HG02870 (cell line): Measurements from ENCODE around the gene C6orf89.

ENCODE experiments used
- ATAC-seq: cut with Tn5 transposase; IDR thresholded peaks from one replicate; pipeline ENCODE4 v1.9.1; 2021; ENCODE audit warnings: mild to moderate bottlenecking, moderate library complexity; ENCODE audit not compliant: unreplicated experiment

C6orf89 gene

DNA sequence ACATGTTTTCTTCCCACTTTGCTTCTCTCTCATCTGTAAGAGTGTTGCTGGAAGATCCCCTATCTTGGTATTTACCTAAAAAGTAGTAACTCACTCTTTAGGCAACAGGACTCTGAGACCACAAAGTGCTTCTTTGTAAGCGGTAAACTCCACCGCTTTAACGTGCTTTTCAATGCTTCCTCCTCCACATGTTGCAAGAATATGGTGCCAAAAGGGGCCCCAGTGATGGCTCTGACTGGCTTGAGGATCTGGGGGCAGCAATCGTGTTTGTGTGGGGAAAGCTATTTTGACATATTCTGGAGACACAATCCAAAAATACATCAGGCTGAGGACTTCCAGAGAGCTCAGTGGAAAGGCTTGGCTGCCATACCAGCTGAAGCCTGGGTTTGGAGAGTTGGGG lies 34.1 kb upstream of the C6orf89 start:
- no peak for ATAC-seq

DNA sequence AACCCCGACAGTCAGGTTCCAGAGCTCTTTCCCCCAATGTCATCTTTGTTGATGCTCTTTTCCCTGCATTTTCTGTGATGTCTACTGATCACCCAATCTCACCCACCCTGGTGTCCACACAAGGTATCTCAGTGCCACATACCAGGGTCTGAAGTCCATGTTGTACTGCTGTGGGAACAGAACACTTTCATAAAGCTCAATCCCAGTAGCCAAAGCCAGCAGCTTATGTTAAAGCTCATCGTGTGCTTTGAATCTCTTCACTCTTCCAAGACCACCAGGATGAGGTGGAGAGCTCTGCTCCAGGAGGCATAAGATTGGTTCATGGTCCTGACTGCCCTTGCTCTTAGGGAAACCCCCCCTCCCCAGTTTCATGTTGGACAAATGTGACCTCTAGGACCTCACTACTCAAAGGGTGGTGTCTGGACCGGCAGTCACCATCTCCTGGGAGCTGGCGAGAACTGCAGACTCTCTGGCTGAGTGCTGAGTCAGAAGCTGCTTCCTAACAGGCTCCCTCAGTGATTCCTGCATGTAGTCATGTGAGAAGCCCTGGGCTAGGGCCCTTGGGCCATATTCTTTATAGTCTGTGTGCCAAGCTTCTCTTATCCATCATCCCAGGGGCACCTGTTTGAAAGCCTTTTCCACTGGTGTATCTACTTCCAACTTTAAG lies 33.1 kb upstream of the C6orf89 start:
- ATAC-seq: no peak

DNA sequence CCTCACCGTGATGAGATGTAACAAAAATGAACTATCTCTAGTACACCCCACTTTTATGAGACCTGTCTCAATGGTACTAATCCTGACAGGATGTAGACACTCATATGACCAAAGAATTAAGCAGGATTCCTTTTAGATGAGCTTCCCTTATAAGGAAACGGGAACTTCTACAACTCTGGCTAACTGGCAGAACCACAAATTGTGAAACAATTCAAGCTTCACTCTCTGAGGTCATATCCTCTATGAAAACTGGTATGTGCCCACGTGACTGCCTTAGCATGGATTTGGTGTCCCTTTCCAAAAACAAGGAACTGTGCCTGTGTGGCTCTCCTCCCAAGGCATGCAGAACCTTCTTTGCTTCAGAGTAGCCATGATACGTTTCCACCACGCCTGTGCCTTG lies 32.4 kb upstream of the C6orf89 start:
- ATAC-seq: no peak

DNA sequence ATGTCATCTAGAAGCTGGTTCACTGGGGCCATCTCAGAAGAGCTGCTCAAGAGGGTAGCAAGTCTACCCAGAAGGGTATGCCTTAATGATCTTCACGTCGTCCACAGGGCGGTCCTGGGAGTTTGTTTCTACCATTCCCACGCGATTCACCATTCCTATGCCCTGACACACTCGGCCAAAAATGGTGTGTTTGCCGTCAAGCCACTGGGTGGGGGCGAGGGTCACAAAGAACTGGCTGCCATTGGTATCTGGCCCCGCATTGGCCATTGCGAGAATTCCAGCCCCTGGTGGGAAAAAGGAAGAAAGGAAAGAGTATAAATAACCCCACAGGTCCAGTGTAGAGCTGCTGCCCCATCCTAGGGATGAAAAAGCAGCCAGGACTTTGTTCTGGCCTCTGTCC lies 30.0 kb upstream of the C6orf89 start:
- ATAC-seq: no peak

DNA sequence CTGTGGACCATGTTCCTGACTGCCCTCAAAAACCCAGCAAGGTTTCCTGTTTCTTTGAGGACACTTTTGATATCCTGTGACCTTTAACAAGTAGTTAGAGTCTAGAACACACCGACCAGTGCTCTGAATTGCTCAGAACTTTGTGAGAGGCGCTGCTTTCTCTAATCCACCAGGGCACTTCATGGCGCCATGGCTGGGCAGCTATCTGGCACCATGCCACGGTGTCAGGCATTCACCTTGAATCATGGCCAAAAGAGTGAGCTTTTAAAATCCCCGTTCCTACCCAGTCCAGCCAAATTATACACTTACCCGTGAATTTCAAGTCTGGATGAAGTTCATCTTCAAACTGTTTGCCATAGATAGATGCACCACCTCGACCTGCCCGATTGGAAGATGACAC lies 29.5 kb upstream of the C6orf89 start:
- ATAC-seq: no peak

DNA sequence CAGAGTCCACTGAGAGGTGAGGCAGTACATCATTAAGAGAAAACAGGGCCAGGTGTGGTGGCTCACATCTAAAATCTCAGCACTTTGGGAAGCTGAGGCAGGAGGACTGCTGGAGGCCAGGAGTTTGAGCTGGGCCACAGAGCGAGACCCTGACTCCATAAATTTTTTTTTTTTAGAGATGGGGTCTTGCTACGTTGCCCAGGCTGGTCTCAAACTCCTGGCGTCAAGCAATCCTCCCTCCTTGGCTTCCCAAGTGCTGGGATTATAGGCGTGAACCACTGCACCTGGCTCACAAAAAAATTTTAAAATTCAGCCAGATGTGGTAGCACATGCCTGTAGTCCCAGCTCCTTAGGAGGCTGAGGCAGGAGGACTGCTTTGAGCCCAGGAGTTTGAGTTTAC lies 28.4 kb upstream of the C6orf89 start:
- ATAC-seq: no peak

DNA sequence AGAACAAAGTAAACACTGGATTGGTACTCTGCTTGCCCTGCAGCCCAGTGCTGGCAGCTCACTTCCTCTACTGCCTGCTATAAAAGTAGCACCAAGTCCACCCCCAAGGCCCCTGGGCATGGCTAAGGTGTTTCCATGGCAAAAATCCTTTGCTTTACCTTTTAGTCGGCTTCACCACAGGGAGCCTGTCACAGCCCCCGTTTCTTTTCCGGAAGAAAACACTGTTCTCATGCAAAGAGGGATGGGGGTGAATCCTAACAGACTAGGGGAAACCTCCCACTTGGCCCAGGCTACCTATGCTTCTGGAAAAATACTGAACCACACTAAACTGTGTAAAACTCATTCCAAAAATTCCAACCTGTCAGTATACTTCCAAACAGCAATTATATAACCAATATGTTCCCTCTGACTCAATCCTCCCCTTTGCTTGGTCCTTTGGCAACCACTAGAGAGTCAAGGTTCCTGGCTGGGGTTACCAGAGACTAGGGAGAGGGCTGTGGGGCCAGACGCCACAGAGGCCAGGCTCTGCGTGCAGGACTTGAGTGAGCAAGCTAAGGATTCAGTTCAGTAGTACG lies 27.3 kb upstream of the C6orf89 start:
- ATAC-seq: no peak

DNA sequence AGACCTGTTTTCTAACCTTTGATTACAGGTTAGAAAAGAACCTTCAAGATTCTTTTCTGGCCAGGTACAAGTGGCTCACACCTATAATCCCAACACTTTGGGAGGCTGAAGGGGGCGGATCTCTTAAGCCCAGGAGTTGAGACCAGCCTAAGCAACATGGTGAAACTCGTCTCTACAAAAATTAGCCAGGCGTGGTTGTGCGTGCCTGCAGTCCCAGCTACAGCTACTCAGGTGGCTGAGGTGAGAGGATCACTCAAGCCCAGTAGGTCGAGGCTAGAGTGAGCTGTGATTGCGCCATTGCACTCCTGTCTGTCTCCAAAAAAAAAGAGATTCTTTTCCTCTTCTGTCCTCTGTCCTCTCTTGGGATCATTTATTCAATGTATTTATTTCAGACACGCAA lies 25.6 kb upstream of the C6orf89 start:
- no peak for ATAC-seq

DNA sequence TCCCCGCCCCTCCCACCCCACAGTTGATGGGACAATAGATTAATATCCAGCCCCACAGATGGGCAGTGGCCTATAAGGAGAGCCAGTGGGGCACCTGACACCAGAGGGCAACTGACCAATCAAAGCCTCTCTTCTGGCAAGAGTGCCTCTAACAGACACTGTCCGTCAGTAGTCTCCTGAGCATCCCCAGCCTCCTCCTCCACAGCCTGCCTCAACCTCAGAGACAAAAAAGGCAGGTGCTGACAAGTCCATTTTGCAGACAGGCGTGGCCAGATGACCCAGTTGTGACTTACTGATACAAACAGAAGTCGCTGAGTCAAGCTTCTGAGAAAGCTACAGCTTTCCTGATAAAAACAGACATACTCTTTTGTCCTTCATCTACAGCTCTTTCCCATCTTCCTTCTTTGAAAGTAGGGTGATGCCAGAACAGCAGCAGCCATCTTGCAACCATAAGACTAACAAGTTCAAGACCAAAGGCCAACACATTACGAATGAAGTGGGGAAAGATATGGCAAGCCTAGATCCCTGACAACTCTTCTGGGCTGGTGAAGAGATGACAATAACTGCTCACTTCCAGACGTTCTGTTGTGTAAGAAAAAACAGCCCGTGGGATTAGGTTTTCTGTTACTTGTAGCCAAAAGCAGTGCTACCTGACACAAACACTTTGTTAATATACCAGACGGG lies 23.4 kb upstream of the C6orf89 start:
- no peak for ATAC-seq

DNA sequence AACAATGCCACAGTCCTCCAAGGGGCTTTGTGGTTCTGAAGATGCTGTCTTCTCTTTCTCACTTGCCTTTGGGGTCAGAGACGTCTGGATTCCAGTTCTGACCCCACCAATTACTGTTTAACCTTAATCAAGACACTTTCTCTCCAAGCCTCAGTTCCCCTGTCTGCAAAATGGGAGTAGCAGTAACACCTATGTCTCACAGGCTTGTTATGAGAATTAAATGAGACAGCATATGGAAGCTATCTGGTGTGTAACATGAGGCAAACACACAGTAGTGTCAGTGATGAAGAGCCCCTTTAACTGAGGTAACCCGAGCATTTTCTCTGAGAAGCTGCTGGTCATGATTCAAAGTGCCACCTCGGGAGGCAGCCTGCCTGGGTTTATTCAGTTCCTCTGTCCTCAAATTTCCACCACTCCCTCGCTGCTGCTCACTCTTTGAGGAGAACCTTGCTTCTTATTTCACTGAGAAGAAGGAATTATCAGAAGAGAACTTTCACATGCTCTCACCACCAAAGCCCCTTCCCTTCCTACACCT lies 22.8 kb upstream of the C6orf89 start:
- no peak for ATAC-seq

DNA sequence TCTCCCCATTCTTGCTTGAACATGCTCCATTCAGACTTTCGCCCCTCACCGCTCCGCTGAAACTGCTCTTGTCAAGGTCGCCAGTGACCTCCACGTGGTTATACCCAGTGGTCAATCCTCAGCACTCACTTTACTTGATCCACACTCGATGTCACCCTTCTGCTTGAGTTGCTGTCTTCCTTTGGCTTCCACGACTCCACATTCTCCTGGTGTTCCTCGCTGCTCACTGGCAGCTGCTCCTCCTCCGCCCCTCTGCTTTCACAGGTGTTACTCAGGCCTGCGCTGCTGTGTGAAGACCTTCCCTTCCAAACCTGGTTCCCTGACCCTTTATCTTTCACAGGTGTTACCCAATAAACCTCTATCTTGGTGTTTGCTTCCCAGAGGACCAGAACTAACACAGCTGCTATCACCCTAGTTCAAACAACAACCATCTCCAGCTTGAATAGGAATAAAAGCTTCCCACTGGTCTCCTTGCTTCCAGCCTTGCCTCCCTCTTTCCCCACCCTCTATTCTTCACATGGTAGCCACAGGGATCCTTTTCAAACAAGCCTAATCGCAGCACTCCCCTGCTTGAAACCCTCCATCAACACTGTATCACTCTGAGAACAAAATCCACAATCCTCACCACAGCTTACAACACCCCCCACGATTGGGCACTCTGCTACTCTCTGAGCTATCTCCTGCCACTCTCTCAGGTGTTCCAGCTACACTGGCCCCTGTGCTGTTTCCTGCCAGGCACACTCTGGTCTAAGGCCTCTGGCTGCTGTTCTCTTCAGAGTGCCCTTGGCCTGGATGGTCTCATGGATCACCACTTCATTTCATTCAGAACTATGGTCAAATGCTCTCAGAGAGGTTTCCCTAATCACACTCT lies 21.8 kb upstream of the C6orf89 start:
- no peak for ATAC-seq

DNA sequence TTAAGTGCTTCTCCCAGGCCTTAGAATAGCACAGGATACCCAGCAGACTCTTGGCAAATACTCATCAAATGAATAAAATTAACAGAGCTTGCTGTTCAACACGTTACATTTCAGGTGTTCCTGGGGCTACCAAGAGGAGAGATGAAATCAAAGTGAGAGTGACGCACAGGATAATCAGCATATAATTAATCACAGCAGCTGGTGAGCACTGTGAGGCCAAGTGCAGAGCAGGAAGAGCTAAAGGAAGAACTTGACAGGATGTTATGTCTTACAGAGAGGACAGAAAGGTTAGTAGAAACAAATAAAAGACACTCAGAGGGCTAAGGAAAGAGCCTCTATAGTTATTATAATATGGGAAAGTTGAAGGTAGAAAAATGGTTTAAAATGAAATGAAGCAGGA lies 19.9 kb upstream of the C6orf89 start:
- ATAC-seq: no peak

DNA sequence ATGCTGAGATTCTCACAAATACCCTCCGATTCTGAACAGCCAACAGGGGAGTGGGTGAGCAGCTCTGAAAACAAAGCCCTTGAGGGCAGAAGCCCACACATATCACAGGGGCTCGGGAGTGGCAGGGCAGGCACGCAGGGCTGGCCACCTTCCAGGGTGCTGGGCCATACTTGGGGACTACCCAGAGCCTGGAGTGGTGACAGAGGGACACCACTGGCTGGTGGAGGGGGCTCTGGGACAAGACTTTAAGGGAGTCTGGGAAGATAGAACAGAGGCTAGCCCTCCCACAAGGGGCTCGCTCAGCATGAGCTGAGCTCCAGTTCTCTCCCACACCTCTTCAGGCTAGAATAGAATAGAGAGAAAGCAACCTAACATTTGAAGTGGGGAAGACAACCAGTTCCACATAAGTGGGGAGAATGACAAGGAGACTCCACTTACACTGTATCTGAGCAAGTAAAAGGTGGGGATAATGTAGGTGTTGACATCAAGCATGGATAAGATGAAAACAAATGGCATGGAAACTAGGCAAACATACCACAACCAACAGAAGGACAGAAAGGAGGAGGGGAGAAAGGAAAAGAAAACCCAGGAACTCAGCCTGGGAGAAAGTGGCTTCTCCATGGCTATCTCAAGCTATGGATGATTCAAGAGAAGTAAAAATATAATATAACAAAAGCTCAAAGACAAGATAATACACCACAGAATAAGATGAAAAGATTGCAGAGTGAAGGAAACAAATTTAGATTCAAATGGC lies 18.1 kb upstream of the C6orf89 start:
- no peak for ATAC-seq

DNA sequence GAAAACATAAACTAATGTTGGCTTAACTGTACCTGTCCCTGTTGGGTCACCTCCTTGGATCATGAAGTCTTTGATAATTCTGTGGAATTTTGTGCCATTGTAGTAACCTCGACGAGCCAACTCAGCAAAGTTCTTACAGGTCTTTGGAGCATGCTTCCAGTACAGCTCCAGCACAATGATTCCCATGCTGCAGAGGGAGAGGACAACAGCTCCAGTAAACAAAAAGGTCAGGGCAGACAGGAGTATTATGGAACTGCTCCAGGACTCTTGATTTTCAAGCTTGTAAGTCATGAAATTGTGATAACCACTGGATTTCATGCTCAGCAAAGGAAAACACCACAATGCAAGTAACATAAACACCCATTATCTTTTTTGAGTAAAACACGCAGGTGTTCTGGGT lies 14.1 kb upstream of the C6orf89 start:
- ATAC-seq: no peak

DNA sequence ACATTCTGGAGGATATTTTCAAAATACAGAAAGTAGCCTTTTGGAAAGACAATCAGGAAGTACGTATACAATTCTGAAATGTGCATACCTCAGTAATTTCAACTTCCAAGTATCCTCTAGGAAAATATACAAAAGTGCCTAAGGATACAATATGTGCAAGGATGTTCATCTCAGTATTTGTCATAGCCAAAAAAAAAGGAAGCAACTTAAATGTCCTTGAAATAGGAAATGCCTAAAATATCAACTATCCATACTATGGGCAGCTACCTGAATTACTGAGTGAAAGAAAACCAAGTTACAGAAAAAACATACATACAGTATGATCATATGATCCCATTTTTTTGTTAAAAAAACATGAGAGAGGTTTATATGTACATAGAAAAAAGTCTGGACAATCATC lies 12.6 kb upstream of the C6orf89 start:
- ATAC-seq: no peak

DNA sequence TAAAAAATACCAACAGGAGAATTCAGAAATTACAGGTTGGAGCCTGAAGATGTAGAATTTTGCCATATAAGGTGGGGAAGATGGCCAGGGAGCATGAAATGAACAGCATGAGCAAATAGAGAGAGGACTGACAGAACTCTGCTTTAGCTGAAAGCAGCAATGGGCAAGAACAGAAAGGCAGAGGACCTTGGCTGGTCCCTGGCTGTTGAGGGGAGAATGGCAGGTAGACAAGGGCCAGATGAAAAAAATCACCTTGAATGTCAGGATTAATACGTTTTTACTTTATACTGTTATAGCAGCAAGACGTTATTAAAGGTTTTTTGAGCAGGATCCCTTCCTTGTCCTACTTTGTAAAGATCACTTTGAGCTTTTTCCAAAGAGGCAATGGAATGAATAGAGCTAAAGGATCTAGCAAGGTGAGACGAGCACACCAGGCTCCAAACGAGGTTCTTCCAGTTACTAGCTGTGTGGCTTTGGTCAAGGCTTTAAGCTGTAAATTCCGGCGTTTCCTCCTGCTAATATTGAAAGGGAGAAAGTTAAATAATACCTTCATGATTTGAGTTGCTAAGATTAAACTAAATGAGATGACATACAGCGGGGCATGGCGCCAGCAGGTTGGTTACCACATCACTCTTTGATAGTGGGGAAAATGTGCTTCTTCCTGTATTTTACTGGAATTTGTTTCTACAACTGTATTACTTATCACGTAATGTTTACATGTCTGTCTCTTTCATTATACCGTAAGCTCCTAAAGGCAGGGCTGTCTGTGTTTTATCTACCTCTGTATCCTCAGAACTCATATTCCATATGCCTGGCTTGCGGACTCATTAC lies 11.9 kb upstream of the C6orf89 start:
- no peak for ATAC-seq

DNA sequence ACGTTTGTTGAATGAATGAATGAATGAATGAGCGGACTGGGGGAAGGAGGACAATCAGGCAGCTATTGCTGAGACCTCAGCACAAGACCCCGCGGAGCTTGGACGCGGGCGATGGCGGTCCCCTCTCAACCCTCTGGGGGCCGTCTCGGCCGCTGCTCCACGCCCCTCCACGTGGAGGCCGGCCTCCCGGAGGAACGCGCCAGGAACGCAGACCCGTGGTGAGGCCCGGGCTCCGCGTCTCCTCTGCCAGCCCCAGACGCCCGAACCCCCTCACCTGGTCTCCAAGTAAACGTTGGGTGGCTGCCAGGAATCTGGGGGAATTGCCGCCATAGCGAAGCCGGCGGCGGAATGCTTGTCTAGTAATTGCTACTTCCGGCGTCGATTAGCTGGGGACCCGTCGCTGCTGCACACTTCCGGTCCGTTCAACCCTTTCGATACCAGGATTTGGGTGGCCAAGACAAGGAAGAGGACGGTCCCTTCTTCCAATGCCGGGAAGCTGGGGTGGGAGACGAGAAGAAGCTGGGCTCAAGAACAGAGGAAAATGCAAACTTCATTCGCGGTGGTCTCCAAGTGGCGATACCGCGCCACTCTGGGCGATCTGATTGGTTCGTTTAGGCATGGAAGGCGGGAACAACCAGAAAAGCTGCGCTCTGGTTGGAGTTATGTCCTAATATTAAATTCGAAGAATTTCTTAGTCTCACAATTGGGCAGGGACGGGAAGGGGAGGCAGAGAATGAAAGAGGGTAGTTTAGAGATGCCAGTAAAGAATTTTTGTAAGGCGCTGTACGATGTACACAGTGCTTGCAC lies 11.1 kb upstream of the C6orf89 start, which contains the start of gene PPIL1:
TSS of gene PPIL1 (minus strand) at position 361 of the 807 bp plus-strand sequence. CDS start at position 330, 31 bp downstream.
- ATAC-seq: peak; percentile 82

DNA sequence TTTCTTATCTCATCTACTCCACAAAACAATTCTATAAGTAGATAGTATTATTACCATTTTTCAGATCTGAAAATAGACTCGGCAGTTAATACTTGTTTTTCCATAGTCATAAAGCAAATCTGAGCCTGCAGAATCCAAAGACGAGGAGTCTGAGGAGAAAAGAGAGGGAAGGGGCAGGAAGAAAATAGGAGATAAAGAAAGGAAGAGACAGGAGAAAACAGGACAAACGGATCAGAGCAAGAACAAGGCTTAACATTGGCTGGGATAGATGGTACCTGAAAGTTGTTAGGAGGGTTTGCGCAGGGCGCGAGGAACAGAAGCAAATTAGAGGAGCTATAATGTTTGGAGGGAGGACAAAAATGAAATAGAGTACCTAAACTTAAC lies 10.5 kb upstream of the C6orf89 start:
- ATAC-seq: no peak

DNA sequence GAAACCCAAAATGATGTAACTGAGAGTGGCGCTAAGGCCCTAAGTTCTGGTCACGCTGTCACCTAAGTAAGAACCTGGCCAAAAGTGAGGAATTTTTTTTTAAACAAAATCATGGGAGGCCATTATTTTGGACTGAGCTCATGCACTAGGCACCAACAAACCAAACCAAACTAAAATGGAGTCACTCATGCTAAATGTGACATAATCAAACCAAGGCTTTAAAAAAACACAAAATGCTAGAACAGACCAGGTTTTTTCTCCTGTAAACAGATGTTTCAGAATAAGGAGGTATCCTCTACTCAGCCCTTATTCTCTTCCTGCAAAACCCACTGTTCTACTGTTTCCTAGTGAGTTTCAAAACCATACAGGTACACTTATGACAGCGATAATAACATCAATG lies 1.1 kb upstream of the C6orf89 start:
- no peak for ATAC-seq
